MM.1S (cell line): Measurements from ENCODE around the gene ENGASE.

Experiments used
- DNase-seq: peaks from one replicate; pipeline ENCODE4 v3.0.0-alpha.2; 2015
- H2AFZ ChIP-seq: fragments of 300-600 bp; sonication (generic); 2 replicates; pipeline ENCODE4 v1.6.0; 2016; ENCODE audit warnings: antibody characterized with exemption, low read length
- H3F3A ChIP-seq: fragments of 300-600 bp; sonication (generic); 2 replicates; pipeline ENCODE4 v1.6.1; 2016; ENCODE audit warnings: mild to moderate bottlenecking, antibody characterized with exemption, low read length, moderate library complexity, mixed read lengths; ENCODE audit not compliant: insufficient read depth
- H3K27ac ChIP-seq: fragments of 300-600 bp; sonication (generic); 2 replicates; pipeline ENCODE4 v1.5.1; 2016; ENCODE audit warnings: mild to moderate bottlenecking, low read length
- H3K27me3 ChIP-seq: fragments of 300-600 bp; sonication (generic); replicated peaks from 2 replicates; pipeline ENCODE4 v1.6.0; 2016; ENCODE audit warnings: low read length; ENCODE audit not compliant: insufficient read depth
- H3K36me3 ChIP-seq: fragments of 300-600 bp; sonication (generic); replicated peaks from 2 replicates; pipeline ENCODE4 v1.6.1; 2016; ENCODE audit warnings: mild to moderate bottlenecking, low read length, mixed read lengths; ENCODE audit not compliant: insufficient read depth
- H3K4me1 ChIP-seq: fragments of 300-600 bp; sonication (generic); 2 replicates; pipeline ENCODE4 v1.6.1; 2016; ENCODE audit warnings: low read length, mixed read lengths
- H3K4me2 ChIP-seq: fragments of 300-600 bp; sonication (generic); 2 replicates; pipeline ENCODE4 v1.6.0; 2016; ENCODE audit warnings: low read depth, low read length
- H3K4me3 ChIP-seq: fragments of 300-600 bp; sonication (generic); 2 replicates; pipeline ENCODE4 v1.5.1; 2016; ENCODE audit warnings: low read length, mixed read lengths
- H3K79me2 ChIP-seq: fragments of 300-600 bp; sonication (generic); 2 replicates; pipeline ENCODE4 v1.6.1; 2016; ENCODE audit warnings: mixed run types, low read length, mixed read lengths
- H3K9ac ChIP-seq: fragments of 300-600 bp; sonication (generic); 2 replicates; pipeline ENCODE4 v1.6.1; 2016; ENCODE audit warnings: low read length, mixed read lengths
- H3K9me2 ChIP-seq: fragments of 300-600 bp; sonication (generic); replicated peaks from 2 replicates; pipeline ENCODE4 v1.6.1; 2016; ENCODE audit warnings: mild to moderate bottlenecking, low read length, mixed read lengths; ENCODE audit not compliant: insufficient read depth
- H3K9me3 ChIP-seq: fragments of 300-600 bp; sonication (generic); replicated peaks from 2 replicates; pipeline ENCODE4 v1.6.1; 2016; ENCODE audit warnings: mild to moderate bottlenecking, low read length, mixed read lengths; ENCODE audit not compliant: insufficient read depth
- H4K20me1 ChIP-seq: fragments of 300-600 bp; sonication (generic); 2 replicates; pipeline ENCODE4 v1.6.1; 2016; ENCODE audit warnings: mild to moderate bottlenecking, low read length, moderate library complexity, mixed read lengths; ENCODE audit not compliant: insufficient read depth
- EZH2 ChIP-seq: fragments of 300-600 bp; sonication (generic); optimal IDR thresholded peaks from 2 replicates; pipeline ENCODE3; 2017; ENCODE audit warnings: low read depth, mild to moderate bottlenecking, antibody characterized with exemption, low read length, mixed read lengths
- EZH2phosphoT487 ChIP-seq: fragments of 300-600 bp; sonication (generic); IDR thresholded peaks from 2 replicates; pipeline ENCODE4 v1.6.1; 2018; ENCODE audit warnings: antibody characterized with exemption, low read length
- TF ChIP-seq, protein P1 (sequence below): fragments of 300-600 bp; sonication (generic); IDR thresholded peaks from 2 replicates; pipeline ENCODE4 v1.5.1; 2016; ENCODE audit warnings: antibody characterized with exemption, low read length, mixed read lengths

The ENGASE gene

GRCh38 chr17:79125503-79125902, 50.9 kb downstream of the ENGASE start:
- no peak for DNase-seq
- TF ChIP-seq, protein P1, sequence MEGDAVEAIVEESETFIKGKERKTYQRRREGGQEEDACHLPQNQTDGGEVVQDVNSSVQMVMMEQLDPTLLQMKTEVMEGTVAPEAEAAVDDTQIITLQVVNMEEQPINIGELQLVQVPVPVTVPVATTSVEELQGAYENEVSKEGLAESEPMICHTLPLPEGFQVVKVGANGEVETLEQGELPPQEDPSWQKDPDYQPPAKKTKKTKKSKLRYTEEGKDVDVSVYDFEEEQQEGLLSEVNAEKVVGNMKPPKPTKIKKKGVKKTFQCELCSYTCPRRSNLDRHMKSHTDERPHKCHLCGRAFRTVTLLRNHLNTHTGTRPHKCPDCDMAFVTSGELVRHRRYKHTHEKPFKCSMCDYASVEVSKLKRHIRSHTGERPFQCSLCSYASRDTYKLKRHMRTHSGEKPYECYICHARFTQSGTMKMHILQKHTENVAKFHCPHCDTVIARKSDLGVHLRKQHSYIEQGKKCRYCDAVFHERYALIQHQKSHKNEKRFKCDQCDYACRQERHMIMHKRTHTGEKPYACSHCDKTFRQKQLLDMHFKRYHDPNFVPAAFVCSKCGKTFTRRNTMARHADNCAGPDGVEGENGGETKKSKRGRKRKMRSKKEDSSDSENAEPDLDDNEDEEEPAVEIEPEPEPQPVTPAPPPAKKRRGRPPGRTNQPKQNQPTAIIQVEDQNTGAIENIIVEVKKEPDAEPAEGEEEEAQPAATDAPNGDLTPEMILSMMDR = no peak
- no peak for TF ChIP-seq EZH2phosphoT487
- TF ChIP-seq EZH2 = no peak
- no peaks in the 10 kb centered on the region for H3K79me2 ChIP-seq
- H3K36me3 ChIP-seq = no peaks in the 10 kb centered on the region
- H4K20me1 ChIP-seq = no peaks in the 10 kb centered on the region
- peaks cover 99% of the 10 kb centered on the region for H3K27me3 ChIP-seq
- H3K9ac ChIP-seq = no peak overlapping the region
- H3K9me2 ChIP-seq = no peaks in the 10 kb centered on the region
- H3F3A ChIP-seq = no peaks in the 10 kb centered on the region
- H3K27ac ChIP-seq = no peak overlapping the region
- no peak overlapping the region for H3K4me2 ChIP-seq
- H3K4me1 ChIP-seq = no peaks in the 10 kb centered on the region
- H2AFZ ChIP-seq = no peak overlapping the region
- H3K9me3 ChIP-seq = no peaks in the 10 kb centered on the region
- no peak overlapping the region for H3K4me3 ChIP-seq

- H3K9me2 ChIP-seq = no peaks in the 10 kb centered on the region
- H3K79me2 ChIP-seq = no peaks in the 10 kb centered on the region
- H3K27me3 ChIP-seq = peaks cover 100% of the 10 kb centered on the region
- H3K36me3 ChIP-seq = no peaks in the 10 kb centered on the region
- H2AFZ ChIP-seq = no peak overlapping the region
- H3K4me2 ChIP-seq = no peak overlapping the region
- H3K27ac ChIP-seq = no peak overlapping the region
- DNase-seq = no peak
- H3K4me1 ChIP-seq = no peaks in the 10 kb centered on the region
- no peak overlapping the region for H3K4me3 ChIP-seq
- no peaks in the 10 kb centered on the region for H3F3A ChIP-seq
- TF ChIP-seq, protein P1 = peak; percentile 21
- TF ChIP-seq EZH2phosphoT487 = no peak
- TF ChIP-seq EZH2 = no peak
- no peaks in the 10 kb centered on the region for H4K20me1 ChIP-seq
- H3K9me3 ChIP-seq = no peaks in the 10 kb centered on the region
- H3K9ac ChIP-seq = no peak overlapping the region
Observed at GRCh38 chr17:79126139-79126538, 51.5 kb downstream of the ENGASE start.

GRCh38 chr17:79127534-79128135, 53.0 kb downstream of the ENGASE start:
- H3K4me1 ChIP-seq = no peaks in the 10 kb centered on the region
- no peaks in the 10 kb centered on the region for H3K9me2 ChIP-seq
- H3K36me3 ChIP-seq = no peaks in the 10 kb centered on the region
- H3F3A ChIP-seq = no peaks in the 10 kb centered on the region
- H3K9me3 ChIP-seq = no peaks in the 10 kb centered on the region
- no peak for DNase-seq
- H3K4me2 ChIP-seq = no peak overlapping the region
- H2AFZ ChIP-seq = no peak overlapping the region
- H3K27ac ChIP-seq = no peak overlapping the region
- no peaks in the 10 kb centered on the region for H3K79me2 ChIP-seq
- no peak overlapping the region for H3K4me3 ChIP-seq
- H4K20me1 ChIP-seq = no peaks in the 10 kb centered on the region
- TF ChIP-seq EZH2phosphoT487 = no peak
- TF ChIP-seq EZH2 = no peak
- TF ChIP-seq, protein P1 = no peak
- H3K9ac ChIP-seq = no peak overlapping the region
- H3K27me3 ChIP-seq = peaks cover 99% of the 10 kb centered on the region
